Measurements from ENCODE around the gene SRPX.

SRPX gene

DNA sequence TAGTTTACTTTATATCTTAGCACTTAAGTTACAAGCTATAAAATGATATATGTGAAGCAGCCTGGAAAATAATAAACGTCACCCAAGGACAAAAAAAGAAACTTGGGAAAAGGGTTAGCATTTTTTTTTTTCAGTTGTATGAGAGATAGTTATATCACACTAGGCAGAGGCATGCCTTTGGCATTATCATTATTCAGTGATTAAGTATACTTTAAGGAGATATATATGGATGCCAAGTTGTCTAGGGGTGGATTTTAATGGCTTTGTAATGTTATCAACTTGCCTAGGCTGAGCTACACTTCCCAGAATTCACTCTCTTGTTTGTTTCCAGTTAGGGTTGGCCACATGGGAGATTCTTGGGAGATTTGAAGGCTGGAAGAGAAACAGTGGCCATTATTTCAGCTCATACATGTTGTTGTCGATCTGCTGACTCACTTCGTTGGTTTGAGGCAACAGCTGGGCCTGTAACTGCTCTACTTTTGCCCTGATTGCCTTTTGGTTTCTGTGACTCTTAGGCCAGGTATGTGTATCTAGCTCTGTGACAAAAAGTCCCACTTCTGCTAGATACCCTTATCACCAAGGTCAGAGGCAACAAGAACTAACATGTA, 11.5 kb upstream of the SRPX start:
- Histone ChIP-seq H3F3A (ENCODE audit: insufficient read depth) (no peaks in the 10 kb centered on the region), H3K27ac (ENCODE audit: low read depth, low read length) (no peak overlapping the region), H3K4me3 (ENCODE audit: insufficient read depth, low read length, poor library complexity, severe bottlenecking) (no peak overlapping the region), H3K27me3 (ENCODE audit: low read length) (no peaks in the 10 kb centered on the region), H3K9me3 (ENCODE audit: insufficient read depth, low read length) (no peaks in the 10 kb centered on the region), H3K4me2 (ENCODE audit: low read depth, low read length, poor library complexity, severe bottlenecking) (no peak overlapping the region), H3K9me2 (replicated peaks; ENCODE audit: insufficient read depth, low read length) (no peaks in the 10 kb centered on the region), H3K79me2 (ENCODE audit: insufficient read depth, low read length) (no peaks in the 10 kb centered on the region), H4K20me1 (ENCODE audit: low read depth, low read length) (no peaks in the 10 kb centered on the region), H3K9ac (ENCODE audit: low read length) (no peak overlapping the region), H3K36me3 (ENCODE audit: low read length) (no peaks in the 10 kb centered on the region), H2AFZ (ENCODE audit: low read depth, low read length, severe bottlenecking) (no peak overlapping the region)
- no peak for TF ChIP-seq EZH2phosphoT487 (conservative IDR thresholded peaks at IDR 0.05; ENCODE audit: low read length)
- no peak for TF ChIP-seq CTCF (IDR thresholded peaks at IDR 0.05; ENCODE audit: insufficient read depth, low read length, poor library complexity, severe bottlenecking)

DNA sequence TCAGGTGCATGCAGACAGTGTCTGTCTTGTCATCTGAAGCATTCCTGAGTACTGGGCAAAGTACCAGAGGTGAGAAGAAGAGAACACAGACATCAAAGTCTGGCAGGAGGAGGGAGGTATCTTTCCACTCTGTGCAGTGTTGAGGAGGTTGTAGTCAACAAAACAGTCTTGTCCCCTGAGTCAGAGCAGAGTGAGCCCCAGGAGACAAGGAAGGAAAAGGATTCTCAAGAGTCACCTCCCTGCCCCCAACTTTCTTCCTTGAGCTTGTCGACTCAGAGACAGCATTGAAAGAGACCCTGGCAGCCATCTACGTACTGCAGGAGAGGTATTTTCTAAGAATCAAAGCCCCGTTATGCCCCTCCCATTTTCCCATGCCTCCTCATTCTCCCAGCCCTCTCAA, 4.4 kb upstream of the SRPX start:
- no peak overlapping the region for H3K27ac ChIP-seq (ENCODE audit: low read depth, low read length)
- H3K79me2 ChIP-seq (ENCODE audit: insufficient read depth, low read length), result no peaks in the 10 kb centered on the region
- no peaks in the 10 kb centered on the region for H3K9me2 ChIP-seq (replicated peaks; ENCODE audit: insufficient read depth, low read length)
- H3K27me3 ChIP-seq (ENCODE audit: low read length), result no peaks in the 10 kb centered on the region
- no peak overlapping the region for H3K4me3 ChIP-seq (ENCODE audit: insufficient read depth, low read length, poor library complexity, severe bottlenecking)
- H3K36me3 ChIP-seq (ENCODE audit: low read length), result no peaks in the 10 kb centered on the region
- no peak for TF ChIP-seq EZH2phosphoT487 (conservative IDR thresholded peaks at IDR 0.05; ENCODE audit: low read length)
- TF ChIP-seq CTCF (IDR thresholded peaks at IDR 0.05; ENCODE audit: insufficient read depth, low read length, poor library complexity, severe bottlenecking), result no peak
- H3F3A ChIP-seq (ENCODE audit: insufficient read depth), result no peaks in the 10 kb centered on the region
- H3K9ac ChIP-seq (ENCODE audit: low read length), result no peak overlapping the region
- no peaks in the 10 kb centered on the region for H3K9me3 ChIP-seq (ENCODE audit: insufficient read depth, low read length)
- no peaks in the 10 kb centered on the region for H4K20me1 ChIP-seq (ENCODE audit: low read depth, low read length)
- no peak overlapping the region for H2AFZ ChIP-seq (ENCODE audit: low read depth, low read length, severe bottlenecking)
- no peak overlapping the region for H3K4me2 ChIP-seq (ENCODE audit: low read depth, low read length, poor library complexity, severe bottlenecking)

- no peaks in the 10 kb centered on the region for H3K27me3 ChIP-seq (ENCODE audit: low read length)
- H3K4me3 ChIP-seq (ENCODE audit: insufficient read depth, low read length, poor library complexity, severe bottlenecking), result no peak overlapping the region
- no peaks in the 10 kb centered on the region for H3K9me2 ChIP-seq (replicated peaks; ENCODE audit: insufficient read depth, low read length)
- no peak overlapping the region for H2AFZ ChIP-seq (ENCODE audit: low read depth, low read length, severe bottlenecking)
- H4K20me1 ChIP-seq (ENCODE audit: low read depth, low read length), result no peaks in the 10 kb centered on the region
- H3K79me2 ChIP-seq (ENCODE audit: insufficient read depth, low read length), result no peaks in the 10 kb centered on the region
- H3F3A ChIP-seq (ENCODE audit: insufficient read depth), result no peaks in the 10 kb centered on the region
- no peak overlapping the region for H3K9ac ChIP-seq (ENCODE audit: low read length)
- TF ChIP-seq CTCF (IDR thresholded peaks at IDR 0.05; ENCODE audit: insufficient read depth, low read length, poor library complexity, severe bottlenecking) (no peak), EZH2phosphoT487 (conservative IDR thresholded peaks at IDR 0.05; ENCODE audit: low read length) (no peak)
- H3K4me2 ChIP-seq (ENCODE audit: low read depth, low read length, poor library complexity, severe bottlenecking), result no peak overlapping the region
- H3K27ac ChIP-seq (ENCODE audit: low read depth, low read length), result no peak overlapping the region
- no peaks in the 10 kb centered on the region for H3K36me3 ChIP-seq (ENCODE audit: low read length)
- no peaks in the 10 kb centered on the region for H3K9me3 ChIP-seq (ENCODE audit: insufficient read depth, low read length)
These were observed 3.5 kb upstream of the SRPX start for GRCh38 chrX:38224160-38224559.
